ENCODE data around the gene SLC6A20.

The SLC6A20 gene

DNA sequence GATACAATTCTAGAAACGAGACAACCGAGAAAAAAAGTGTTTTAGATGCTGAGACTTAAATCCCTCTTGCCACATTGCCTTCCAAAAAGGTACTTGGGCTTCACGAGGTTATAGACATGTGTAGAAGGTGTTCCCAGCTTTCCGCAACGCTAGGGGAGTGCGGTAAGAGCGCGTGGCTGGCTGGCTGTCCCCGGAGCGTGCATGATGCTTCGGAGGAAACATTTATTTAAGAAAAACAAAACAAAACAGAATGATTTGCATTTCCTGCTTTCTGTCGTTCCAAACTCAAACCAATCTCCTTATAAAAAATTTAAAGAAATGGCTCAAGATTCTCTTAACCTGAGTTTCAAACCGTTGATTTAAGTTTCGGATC is 841 bp downstream of the SLC6A20 start:
- in situ Hi-C loops (cut with HindIII; ENCODE audit: low sequenced_read_pairs): no loop called here
- TF ChIP-seq, protein P1, sequence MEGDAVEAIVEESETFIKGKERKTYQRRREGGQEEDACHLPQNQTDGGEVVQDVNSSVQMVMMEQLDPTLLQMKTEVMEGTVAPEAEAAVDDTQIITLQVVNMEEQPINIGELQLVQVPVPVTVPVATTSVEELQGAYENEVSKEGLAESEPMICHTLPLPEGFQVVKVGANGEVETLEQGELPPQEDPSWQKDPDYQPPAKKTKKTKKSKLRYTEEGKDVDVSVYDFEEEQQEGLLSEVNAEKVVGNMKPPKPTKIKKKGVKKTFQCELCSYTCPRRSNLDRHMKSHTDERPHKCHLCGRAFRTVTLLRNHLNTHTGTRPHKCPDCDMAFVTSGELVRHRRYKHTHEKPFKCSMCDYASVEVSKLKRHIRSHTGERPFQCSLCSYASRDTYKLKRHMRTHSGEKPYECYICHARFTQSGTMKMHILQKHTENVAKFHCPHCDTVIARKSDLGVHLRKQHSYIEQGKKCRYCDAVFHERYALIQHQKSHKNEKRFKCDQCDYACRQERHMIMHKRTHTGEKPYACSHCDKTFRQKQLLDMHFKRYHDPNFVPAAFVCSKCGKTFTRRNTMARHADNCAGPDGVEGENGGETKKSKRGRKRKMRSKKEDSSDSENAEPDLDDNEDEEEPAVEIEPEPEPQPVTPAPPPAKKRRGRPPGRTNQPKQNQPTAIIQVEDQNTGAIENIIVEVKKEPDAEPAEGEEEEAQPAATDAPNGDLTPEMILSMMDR (IDR thresholded peaks at IDR 0.05; ENCODE audit: low read depth, low read length): no peak
- H3K4me3 ChIP-seq (ENCODE audit: low read depth, low read length): no peak overlapping the region
- DNase-seq (ENCODE audit: low read depth, low spot score): peak; percentile 23

GRCh38 chr3:45794660-45795059 is 1.7 kb downstream of the SLC6A20 start:
- in situ Hi-C loops (cut with HindIII; ENCODE audit: low sequenced_read_pairs): no loop called here
- DNase-seq (ENCODE audit: low read depth, low spot score): no peak
- TF ChIP-seq, protein P1 (IDR thresholded peaks at IDR 0.05; ENCODE audit: low read depth, low read length): no peak
- H3K4me3 ChIP-seq (ENCODE audit: low read depth, low read length): no peak overlapping the region

GRCh38 chr3:45794177-45794560 is 2.2 kb downstream of the SLC6A20 start:
- in situ Hi-C loops (cut with HindIII; ENCODE audit: low sequenced_read_pairs): no loop called here
- DNase-seq (ENCODE audit: low read depth, low spot score): no peak
- TF ChIP-seq, protein P1 (IDR thresholded peaks at IDR 0.05; ENCODE audit: low read depth, low read length): no peak
- no peak overlapping the region for H3K4me3 ChIP-seq (ENCODE audit: low read depth, low read length)

- no peak for DNase-seq (ENCODE audit: low read depth, low spot score)
- TF ChIP-seq, protein P1 (IDR thresholded peaks at IDR 0.05; ENCODE audit: low read depth, low read length): no peak
- in situ Hi-C loops (cut with HindIII; ENCODE audit: low sequenced_read_pairs): no loop called here
- no peak overlapping the region for H3K4me3 ChIP-seq (ENCODE audit: low read depth, low read length)
These were observed 2.7 kb downstream of the SLC6A20 start for GRCh38 chr3:45793482-45794176.

GRCh38 chr3:45792516-45793172 is 3.7 kb downstream of the SLC6A20 start:
- no peak for DNase-seq (ENCODE audit: low read depth, low spot score)
- TF ChIP-seq, protein P1 (IDR thresholded peaks at IDR 0.05; ENCODE audit: low read depth, low read length): no peak
- H3K4me3 ChIP-seq (ENCODE audit: low read depth, low read length): no peak overlapping the region
- in situ Hi-C loops (cut with HindIII; ENCODE audit: low sequenced_read_pairs): no loop called here

DNA sequence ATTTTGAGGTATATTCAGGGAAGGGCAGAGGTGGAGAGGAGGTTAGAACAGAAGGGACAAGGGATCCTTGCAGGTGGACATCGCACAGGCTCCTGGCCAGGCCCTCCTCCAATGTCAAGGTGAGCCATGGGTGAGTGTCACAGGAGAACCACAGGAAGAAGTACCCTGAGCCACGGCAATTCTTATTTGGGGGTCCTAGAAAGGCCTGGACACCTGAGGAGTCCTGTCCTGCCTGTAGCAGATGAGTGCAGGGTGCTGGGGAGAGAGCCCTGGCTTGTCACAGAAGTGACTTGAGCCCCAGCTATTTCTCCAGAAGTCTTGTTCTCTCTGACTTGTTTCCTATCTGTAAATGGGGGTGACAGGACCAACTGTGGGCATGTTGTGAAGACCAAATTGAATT is 4.3 kb downstream of the SLC6A20 start:
- H3K4me3 ChIP-seq (ENCODE audit: low read depth, low read length): no peak overlapping the region
- no peak for DNase-seq (ENCODE audit: low read depth, low spot score)
- TF ChIP-seq, protein P1 (IDR thresholded peaks at IDR 0.05; ENCODE audit: low read depth, low read length): no peak
- in situ Hi-C loops (cut with HindIII; ENCODE audit: low sequenced_read_pairs): no loop called here

Measured in astrocyte of the spinal cord (primary cell).